Breast epithelium (tissue), 4 donors: ENCODE results near the gene SPEN. TPM values are rescaled to one million over a fixed set of nuclear protein-coding genes. Genes with fewer than 3 reads are reported as not detected.

Experiments used
- DNase-seq, 2 donors: peaks; one replicate each; pipeline ENCODE4 v3.0.0-alpha.2; 2019; ENCODE audit warnings: low spot score in 2 of 2
- H3K27ac ChIP-seq, 2 donors: fragments of 200-600 bp; sonication (generic) in 1 of 2; one replicate each; pipeline ENCODE4 v1.5.1; 2016 to 2019; ENCODE audit warnings: mild to moderate bottlenecking in 1 of 2
- H3K27me3 ChIP-seq, 2 donors: fragments of 200-600 bp; sonication (generic) in 1 of 2; one replicate each; pipeline versions ENCODE4 v1.5.1 to v1.6.0; 2017 to 2019; ENCODE audit warnings: control low read depth in 1 of 2, mild to moderate bottlenecking in 1 of 2
- H3K36me3 ChIP-seq: fragments of 200-600 bp; one replicate; pipeline ENCODE4 v1.5.1; 2019
- H3K4me1 ChIP-seq, 2 donors: fragments of 200-600 bp; sonication (generic); one replicate each; pipeline ENCODE4 v1.5.1; 2016 to 2019; ENCODE audit warnings: control low read depth in 1 of 2
- H3K4me3 ChIP-seq, 3 donors: fragments of 200-600 bp; sonication (generic); 1 replicate in 2 of 3; 2 replicates in 1 of 3; pipeline ENCODE4 v1.5.1; 2016 to 2019; ENCODE audit warnings: mild to moderate bottlenecking in 3 of 3, moderate library complexity in 2 of 3
- H3K9me3 ChIP-seq, 2 donors: fragments of 200-600 bp; sonication (generic) in 1 of 2; one replicate each; pipeline ENCODE4 v1.5.1; 2016 to 2019; ENCODE audit warnings: control low read depth in 1 of 2
- CTCF ChIP-seq, 3 donors: fragments of 450-650 bp; IDR thresholded peaks; one replicate each; pipeline ENCODE4 v1.5.1; 2016 to 2017; ENCODE audit warnings: antibody characterized with exemption in 3 of 3, mild to moderate bottlenecking in 3 of 3, moderate library complexity in 3 of 3
- POLR2A ChIP-seq: fragments of 450-650 bp; IDR thresholded peaks from one replicate; pipeline ENCODE4 v1.6.1; 2016; ENCODE audit warnings: antibody characterized with exemption, mild to moderate bottlenecking, moderate library complexity
- POLR2AphosphoS5 ChIP-seq, 3 donors: sonication (generic); formaldehyde crosslinking; IDR thresholded peaks; one replicate each; pipeline ENCODE4 v1.6.1; 2017; ENCODE audit warnings: antibody characterized with exemption in 3 of 3
- intact Hi-C: fragments of 100-400 bp; cut with DNase I; formaldehyde crosslinking; loops from one replicate; pipeline ENCODE4 v1.15.1; 2023; ENCODE audit warnings: low total_unique reads
- total RNA-seq, 3 donors: library from RNA; depleted of rRNA; stranded (reverse); fragments of >200 nt; gene quantifications; one replicate each; pipeline ENCODE4 v1.1.0, GENCODE V29; 2016

The SPEN gene
- total RNA-seq, 3 donors from 2014 or later = 46.9 to 56.6 (median 51.2) TPM

- intact Hi-C loops = no loop called here
- Histone ChIP-seq H3K27ac (no peak overlapping the region), H3K27me3 (no peaks in the 10 kb centered on the region), H3K4me1 (no peaks in the 10 kb centered on the region), H3K4me3 (no peak overlapping the region), H3K9me3 (no peaks in the 10 kb centered on the region), H3K36me3 (no peaks in the 10 kb centered on the region)
- no peak for TF ChIP-seq POLR2AphosphoS5 (IDR thresholded peaks at IDR 0.05)
- TF ChIP-seq CTCF (IDR thresholded peaks at IDR 0.05) = no peak
- no peak for TF ChIP-seq POLR2A
- DNase-seq = no peak
These were observed 116.0 kb downstream of the SPEN start for GRCh38 chr1:15963363-15963967.

DNA sequence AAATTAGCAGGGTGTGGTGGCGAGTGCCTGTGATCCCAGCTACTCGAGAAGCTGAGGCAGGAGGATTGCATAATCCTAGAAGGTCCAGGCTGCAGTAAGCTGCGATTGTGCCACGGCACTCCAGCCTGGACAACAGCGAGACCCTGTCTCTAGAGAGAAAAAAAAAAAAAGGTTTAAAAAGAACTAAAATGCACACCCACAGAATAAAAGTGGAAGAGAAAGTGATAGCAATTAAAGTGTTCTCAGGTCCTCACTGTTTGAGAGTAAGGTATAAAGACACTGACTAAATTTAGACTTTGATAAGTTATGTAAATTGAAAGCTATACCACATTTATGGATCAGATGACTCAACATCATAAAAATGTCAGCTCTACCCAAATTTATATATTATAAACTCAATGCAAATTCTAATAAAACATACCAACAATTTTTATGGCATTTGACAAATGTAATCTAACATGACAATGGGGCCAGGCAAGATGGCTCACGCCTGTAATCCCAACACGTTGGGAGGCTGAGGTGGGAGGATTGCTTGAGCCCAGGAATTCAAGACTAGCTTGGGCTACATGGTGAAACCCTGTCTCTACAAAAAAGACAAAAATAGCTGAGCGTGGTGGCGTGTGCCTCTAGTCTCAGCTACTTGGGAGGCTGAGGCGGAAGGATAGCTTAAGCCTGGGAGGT, 116.6 kb downstream of the SPEN start:
- intact Hi-C loops = no loop called here
- no peak for DNase-seq
- no peak for TF ChIP-seq CTCF (IDR thresholded peaks at IDR 0.05)
- no peak for TF ChIP-seq POLR2AphosphoS5 (IDR thresholded peaks at IDR 0.05)
- no peak for TF ChIP-seq POLR2A
- no peaks in the 10 kb centered on the region for H3K4me1 ChIP-seq
- H3K27me3 ChIP-seq = no peaks in the 10 kb centered on the region
- no peak overlapping the region for H3K4me3 ChIP-seq
- H3K9me3 ChIP-seq = no peaks in the 10 kb centered on the region
- H3K27ac ChIP-seq = no peak overlapping the region
- no peaks in the 10 kb centered on the region for H3K36me3 ChIP-seq

- Histone ChIP-seq H3K9me3 (no peaks in the 10 kb centered on the region), H3K36me3 (no peaks in the 10 kb centered on the region), H3K27me3 (no peaks in the 10 kb centered on the region), H3K4me1 (no peaks in the 10 kb centered on the region), H3K27ac (peak overlapping the region in 1 of 2 donors; percentile 46), H3K4me3 (no peak overlapping the region)
- DNase-seq = no peak
- intact Hi-C loops = no loop called here
- TF ChIP-seq POLR2A (no peak), POLR2AphosphoS5 (IDR thresholded peaks at IDR 0.05) (no peak), CTCF (IDR thresholded peaks at IDR 0.05) (no peak)
These were observed 117.8 kb downstream of the SPEN start for GRCh38 chr1:15965228-15965767.

GRCh38 chr1:15966081-15966955, 118.8 kb downstream of the SPEN start:
- H3K27me3 ChIP-seq = no peaks in the 10 kb centered on the region
- intact Hi-C loops = no loop called here
- H3K27ac ChIP-seq = peak overlapping the region; percentile 46 to 73
- peak overlapping the region in 1 of 3 donors; percentile 35 for H3K4me3 ChIP-seq
- TF ChIP-seq POLR2A (no peak), CTCF (IDR thresholded peaks at IDR 0.05) (no peak), POLR2AphosphoS5 (IDR thresholded peaks at IDR 0.05) (no peak)
- no peaks in the 10 kb centered on the region for H3K4me1 ChIP-seq
- DNase-seq = peak in 1 of 2 donors; percentile 28
- no peaks in the 10 kb centered on the region for H3K36me3 ChIP-seq
- H3K9me3 ChIP-seq = no peaks in the 10 kb centered on the region
